ENCODE data around the gene CFAP97.

GRCh38 chr4:185235119-185235842 is 31.5 kb upstream of the CFAP97 start:
- TF ChIP-seq EZH2 (IDR thresholded peaks at IDR 0.05; ENCODE audit: low read length, missing control alignments): no peak
- TF ChIP-seq CTCF (conservative IDR thresholded peaks at IDR 0.05 in 1 of 2, IDR thresholded peaks at IDR 0.05 in 1 of 2; ENCODE audit: low read depth in 1 of 2, low read length in 2 of 2): no peak

Data from fibroblast of lung (primary cell).